ENCODE measurements around the gene USH2A. TPM values are rescaled to one million over a fixed set of nuclear protein-coding genes. Genes with fewer than 3 reads are reported as not detected.

The USH2A gene
- total RNA-seq, 4 donors from 2014 or later, result under 0.01 to 1.9 (median under 0.01) TPM

DNA sequence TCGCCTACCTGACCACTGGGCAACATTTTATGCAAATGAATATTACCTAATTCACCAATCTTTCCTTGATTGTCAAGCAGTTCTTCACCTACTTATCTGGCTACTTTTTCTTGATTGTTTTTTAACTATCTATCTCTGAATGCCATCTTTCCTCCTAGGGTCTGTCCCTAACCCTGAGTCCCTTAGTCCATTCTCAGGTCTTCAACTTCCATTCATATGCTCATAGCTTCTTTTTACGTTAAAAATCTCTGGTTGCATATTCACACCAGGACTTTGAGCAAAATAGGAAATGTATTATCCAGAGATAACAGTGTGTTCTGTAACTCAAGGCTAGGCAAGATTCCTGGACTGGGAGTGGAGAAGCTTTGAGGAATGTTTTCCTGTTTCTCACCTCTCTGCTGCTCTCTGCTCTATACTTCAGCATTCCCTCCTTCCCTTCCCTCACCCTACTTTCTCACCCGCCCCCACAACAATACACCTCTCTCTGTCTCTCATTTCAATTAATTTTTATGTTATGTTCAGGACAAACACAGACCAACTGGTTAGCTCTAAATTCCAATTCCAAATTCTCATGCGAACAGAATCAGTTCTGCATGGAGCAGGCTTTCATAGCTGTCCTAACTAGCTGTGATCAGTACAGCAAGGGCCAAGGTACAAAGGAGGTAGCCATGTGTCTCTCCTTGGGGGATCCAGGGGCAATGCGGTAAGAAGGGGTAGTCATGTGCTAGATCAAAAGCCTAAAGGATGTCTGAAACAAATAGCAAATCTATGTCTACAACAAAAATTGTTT lies 278.4 kb downstream of the USH2A start:
- Histone ChIP-seq H3K9me3 (no peaks in the 10 kb centered on the region), H3K36me3 (no peaks in the 10 kb centered on the region), H3K4me3 (no peak overlapping the region), H3K4me1 (no peaks in the 10 kb centered on the region), H3K27ac (replicated peaks in 1 of 4) (no peak overlapping the region), H3K27me3 (no peaks in the 10 kb centered on the region)
- 81% methylated on average over 5 of the region's 5 CpGs for WGBS
- intact Hi-C loops (cut with DNase I), result no loop called here
- TF ChIP-seq EP300 (IDR thresholded peaks at IDR 0.05) (no peak), POLR2A (IDR thresholded peaks at IDR 0.05; ENCODE audit: low read depth) (no peak), POLR2AphosphoS5 (IDR thresholded peaks at IDR 0.05) (no peak)
- TF ChIP-seq, protein P1, sequence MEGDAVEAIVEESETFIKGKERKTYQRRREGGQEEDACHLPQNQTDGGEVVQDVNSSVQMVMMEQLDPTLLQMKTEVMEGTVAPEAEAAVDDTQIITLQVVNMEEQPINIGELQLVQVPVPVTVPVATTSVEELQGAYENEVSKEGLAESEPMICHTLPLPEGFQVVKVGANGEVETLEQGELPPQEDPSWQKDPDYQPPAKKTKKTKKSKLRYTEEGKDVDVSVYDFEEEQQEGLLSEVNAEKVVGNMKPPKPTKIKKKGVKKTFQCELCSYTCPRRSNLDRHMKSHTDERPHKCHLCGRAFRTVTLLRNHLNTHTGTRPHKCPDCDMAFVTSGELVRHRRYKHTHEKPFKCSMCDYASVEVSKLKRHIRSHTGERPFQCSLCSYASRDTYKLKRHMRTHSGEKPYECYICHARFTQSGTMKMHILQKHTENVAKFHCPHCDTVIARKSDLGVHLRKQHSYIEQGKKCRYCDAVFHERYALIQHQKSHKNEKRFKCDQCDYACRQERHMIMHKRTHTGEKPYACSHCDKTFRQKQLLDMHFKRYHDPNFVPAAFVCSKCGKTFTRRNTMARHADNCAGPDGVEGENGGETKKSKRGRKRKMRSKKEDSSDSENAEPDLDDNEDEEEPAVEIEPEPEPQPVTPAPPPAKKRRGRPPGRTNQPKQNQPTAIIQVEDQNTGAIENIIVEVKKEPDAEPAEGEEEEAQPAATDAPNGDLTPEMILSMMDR (IDR thresholded peaks at IDR 0.05), result no peak
- no peak for DNase-seq (ENCODE audit: extremely low spot score)

GRCh38 chr1:216142921-216143320 lies 280.3 kb downstream of the USH2A start:
- TF ChIP-seq POLR2A (IDR thresholded peaks at IDR 0.05; ENCODE audit: low read depth) (no peak), EP300 (IDR thresholded peaks at IDR 0.05) (no peak), POLR2AphosphoS5 (IDR thresholded peaks at IDR 0.05) (no peak)
- TF ChIP-seq, protein P1 (IDR thresholded peaks at IDR 0.05), result no peak
- 73% methylated on average over 2 of the region's 2 CpGs for WGBS
- no peaks in the 10 kb centered on the region for H3K9me3 ChIP-seq
- no peaks in the 10 kb centered on the region for H3K4me1 ChIP-seq
- no peaks in the 10 kb centered on the region for H3K36me3 ChIP-seq
- H3K27ac ChIP-seq (replicated peaks in 1 of 4), result no peak overlapping the region
- intact Hi-C loops (cut with DNase I), result no loop called here
- no peaks in the 10 kb centered on the region for H3K27me3 ChIP-seq
- no peak overlapping the region for H3K4me3 ChIP-seq
- no peak for DNase-seq (ENCODE audit: extremely low spot score)

- TF ChIP-seq POLR2A (IDR thresholded peaks at IDR 0.05; ENCODE audit: low read depth), result no peak
- TF ChIP-seq, protein P1 (IDR thresholded peaks at IDR 0.05), result no peak
- no peak for TF ChIP-seq EP300 (IDR thresholded peaks at IDR 0.05)
- TF ChIP-seq POLR2AphosphoS5 (IDR thresholded peaks at IDR 0.05), result no peak
- H3K4me1 ChIP-seq, result no peaks in the 10 kb centered on the region
- H3K4me3 ChIP-seq, result no peak overlapping the region
- intact Hi-C loops (cut with DNase I), result no loop called here
- 84% methylated on average over 4 of the region's 5 CpGs for WGBS
- no peak for DNase-seq (ENCODE audit: extremely low spot score)
- H3K9me3 ChIP-seq, result no peaks in the 10 kb centered on the region
- no peaks in the 10 kb centered on the region for H3K36me3 ChIP-seq
- H3K27me3 ChIP-seq, result no peaks in the 10 kb centered on the region
- no peak overlapping the region for H3K27ac ChIP-seq (replicated peaks in 1 of 4)
Measured at GRCh38 chr1:216140730-216141524, 282.3 kb downstream of the USH2A start.

DNA sequence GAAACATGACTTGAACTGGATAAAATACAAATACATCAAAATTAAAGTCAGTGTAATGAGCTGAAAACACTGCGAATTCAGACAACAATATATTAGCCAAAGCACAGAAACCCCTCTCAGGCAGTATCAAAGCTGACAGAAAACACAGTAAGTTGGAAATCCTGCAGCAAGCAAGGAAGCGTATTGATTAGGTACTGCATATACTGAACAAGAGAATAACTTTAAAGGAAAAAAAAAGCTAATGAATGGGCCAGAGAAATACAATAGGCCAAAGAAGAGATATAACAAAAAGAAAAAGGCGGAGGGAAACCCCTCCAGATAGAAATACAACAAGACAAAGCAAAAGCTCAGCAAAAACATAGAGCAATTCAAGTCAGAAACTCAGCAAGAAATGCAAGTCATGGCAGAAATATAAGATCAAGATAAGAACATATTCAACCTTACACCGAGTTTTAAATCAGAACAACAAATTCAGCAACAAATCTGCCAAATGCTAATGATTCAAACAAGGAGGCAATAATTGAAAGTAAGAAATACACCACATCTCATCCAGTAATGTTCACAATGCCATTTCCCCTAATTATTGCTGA lies 299.0 kb downstream of the USH2A start:
- no peaks in the 10 kb centered on the region for H3K4me1 ChIP-seq
- no peak for TF ChIP-seq EP300 (IDR thresholded peaks at IDR 0.05)
- WGBS, result 82% methylated on average over 4 of the region's 4 CpGs
- no peak overlapping the region for H3K27ac ChIP-seq (replicated peaks in 1 of 4)
- no peak overlapping the region for H3K4me3 ChIP-seq
- H3K9me3 ChIP-seq, result no peaks in the 10 kb centered on the region
- intact Hi-C loops (cut with DNase I), result no loop called here
- H3K27me3 ChIP-seq, result no peaks in the 10 kb centered on the region
- no peaks in the 10 kb centered on the region for H3K36me3 ChIP-seq
- DNase-seq (ENCODE audit: extremely low spot score), result no peak
